RCC 7860 (cell line): Measurements from ENCODE around the gene TMPRSS11D.

Source experiments
- DNase-seq: peaks from one replicate; pipeline ENCODE4 v3.0.0-alpha.2; 2015; ENCODE audit warnings: low spot score
- FAIRE-seq: peaks from 2 replicates; lab custom pipeline; 2012; peaks lifted over from hg19 to GRCh38; lab: Jason Lieb, UNC

Gene TMPRSS11D

GRCh38 chr4:67883902-67884301 lies at the start of gene TMPRSS11D:
TMPRSS11D (minus strand) TSS chr4:67884002; CDS start chr4:67883933, 69 bp downstream.
- FAIRE-seq = no peak
- no peak for DNase-seq

GRCh38 chr4:67933038-67933437 lies 49.2 kb upstream of the TMPRSS11D start:
- FAIRE-seq (no peak), DNase-seq (no peak)

GRCh38 chr4:67931256-67931655 lies 47.5 kb upstream of the TMPRSS11D start:
- FAIRE-seq = no peak
- no peak for DNase-seq

- DNase-seq = peak; percentile 50
- FAIRE-seq = peak; percentile 83
Measured at GRCh38 chr4:67929426-67929825, 45.6 kb upstream of the TMPRSS11D start.

DNA sequence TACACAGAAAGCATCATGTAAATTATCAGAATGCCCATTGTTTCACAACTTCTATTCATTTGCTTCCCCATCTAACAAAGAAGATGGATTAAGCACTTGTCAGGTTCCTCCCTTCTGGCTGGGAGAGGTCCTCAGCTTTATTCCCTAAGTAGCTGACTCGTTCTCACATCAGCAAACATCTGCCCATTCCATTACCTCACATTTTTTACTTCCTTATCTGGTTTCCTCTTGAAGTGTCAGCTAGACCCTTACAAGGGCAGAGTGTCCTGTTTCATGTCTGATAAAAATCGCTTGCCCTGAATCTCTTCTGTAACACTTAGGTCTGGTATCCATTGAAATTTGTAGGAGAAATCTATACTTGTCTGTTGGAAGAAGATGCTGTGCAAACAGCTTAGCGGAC lies 44.7 kb upstream of the TMPRSS11D start:
- DNase-seq (peak; percentile 30), FAIRE-seq (no peak)

GRCh38 chr4:67927251-67927650 lies 43.4 kb upstream of the TMPRSS11D start:
- FAIRE-seq (no peak), DNase-seq (no peak)

DNA sequence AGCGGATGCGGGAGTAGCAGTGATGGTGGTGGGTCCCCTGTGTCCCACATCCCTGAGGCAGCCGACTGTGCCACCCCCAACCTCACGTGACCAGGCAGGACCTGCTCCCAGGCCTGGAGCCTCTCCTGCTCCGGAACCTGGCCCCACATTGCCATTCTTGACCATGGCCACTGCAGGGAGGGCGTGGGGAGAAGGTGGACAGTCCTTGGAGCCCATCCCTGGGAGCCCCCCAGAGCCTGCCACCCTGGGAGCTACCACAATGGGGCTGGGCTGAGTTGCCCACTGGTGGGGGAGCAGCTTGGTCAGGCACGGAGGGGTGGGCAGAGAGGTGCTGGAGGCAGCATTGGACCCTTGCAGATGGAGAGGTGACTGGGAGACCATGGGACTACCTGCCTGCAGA lies 42.7 kb upstream of the TMPRSS11D start:
- DNase-seq (no peak), FAIRE-seq (no peak)

GRCh38 chr4:67922697-67923096 lies 38.9 kb upstream of the TMPRSS11D start:
- FAIRE-seq (no peak), DNase-seq (peak; percentile 8)

GRCh38 chr4:67918428-67918827 lies 34.6 kb upstream of the TMPRSS11D start:
- FAIRE-seq (no peak), DNase-seq (no peak)

GRCh38 chr4:67915400-67915966 lies 31.7 kb upstream of the TMPRSS11D start:
- no peak for DNase-seq
- no peak for FAIRE-seq

- no peak for DNase-seq
- no peak for FAIRE-seq
Measured at GRCh38 chr4:67912080-67912479, 28.3 kb upstream of the TMPRSS11D start.

GRCh38 chr4:67911638-67912037 lies 27.8 kb upstream of the TMPRSS11D start:
- FAIRE-seq (no peak), DNase-seq (no peak)

- FAIRE-seq = no peak
Measured at GRCh38 chr4:67911141-67911540, 27.3 kb upstream of the TMPRSS11D start.

GRCh38 chr4:67910585-67910905 lies 26.7 kb upstream of the TMPRSS11D start:
- FAIRE-seq (no peak), DNase-seq (no peak)

More at GRCh38 chr4:67911141-67911540, 27.3 kb upstream of the TMPRSS11D start:
- DNase-seq = no peak

GRCh38 chr4:67909905-67910584 lies 26.2 kb upstream of the TMPRSS11D start:
- DNase-seq = peak; percentile 6
- FAIRE-seq = peak; percentile 55

GRCh38 chr4:67907650-67908049 lies 23.8 kb upstream of the TMPRSS11D start:
- FAIRE-seq = no peak
- no peak for DNase-seq

DNA sequence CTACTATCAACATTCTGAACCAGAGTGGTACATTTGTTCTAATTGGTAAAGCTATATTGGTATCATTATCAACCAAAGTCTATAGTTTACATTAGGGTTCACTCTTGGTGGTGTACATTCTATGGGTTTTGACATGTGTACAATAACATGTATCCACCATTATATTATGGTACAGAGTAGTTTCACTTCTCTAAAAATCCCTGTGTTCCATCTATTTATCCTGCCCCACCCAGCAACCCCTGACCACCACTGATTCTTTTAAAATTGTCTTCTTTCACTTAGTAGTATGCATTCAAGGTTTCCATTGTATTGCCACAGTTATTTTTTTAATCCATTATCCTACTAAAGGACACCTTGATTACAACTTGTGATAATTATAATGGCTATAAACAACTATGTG lies 15.3 kb upstream of the TMPRSS11D start:
- no peak for FAIRE-seq

DNA sequence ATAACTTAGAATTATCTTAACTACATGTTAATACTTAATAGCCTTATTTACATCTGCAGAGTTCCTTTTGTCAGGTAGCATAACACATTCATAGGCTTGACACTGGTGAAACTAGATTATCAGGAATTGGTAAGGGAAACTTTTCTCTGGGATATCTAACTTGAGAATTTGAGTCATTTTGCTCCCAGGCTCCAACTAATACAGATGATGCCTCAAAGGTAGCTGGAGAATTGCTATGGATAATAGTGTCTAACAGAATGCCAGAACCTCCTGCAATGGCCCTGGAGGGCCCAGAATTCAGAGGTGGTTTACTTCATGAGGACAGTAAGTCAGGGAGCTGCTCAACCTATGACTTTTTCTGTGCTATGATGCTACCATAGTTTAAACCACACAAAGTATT lies 13.9 kb upstream of the TMPRSS11D start:
- FAIRE-seq (no peak), DNase-seq (no peak)

More for the DNA sequence above, 15.3 kb upstream of the TMPRSS11D start:
- no peak for DNase-seq

DNA sequence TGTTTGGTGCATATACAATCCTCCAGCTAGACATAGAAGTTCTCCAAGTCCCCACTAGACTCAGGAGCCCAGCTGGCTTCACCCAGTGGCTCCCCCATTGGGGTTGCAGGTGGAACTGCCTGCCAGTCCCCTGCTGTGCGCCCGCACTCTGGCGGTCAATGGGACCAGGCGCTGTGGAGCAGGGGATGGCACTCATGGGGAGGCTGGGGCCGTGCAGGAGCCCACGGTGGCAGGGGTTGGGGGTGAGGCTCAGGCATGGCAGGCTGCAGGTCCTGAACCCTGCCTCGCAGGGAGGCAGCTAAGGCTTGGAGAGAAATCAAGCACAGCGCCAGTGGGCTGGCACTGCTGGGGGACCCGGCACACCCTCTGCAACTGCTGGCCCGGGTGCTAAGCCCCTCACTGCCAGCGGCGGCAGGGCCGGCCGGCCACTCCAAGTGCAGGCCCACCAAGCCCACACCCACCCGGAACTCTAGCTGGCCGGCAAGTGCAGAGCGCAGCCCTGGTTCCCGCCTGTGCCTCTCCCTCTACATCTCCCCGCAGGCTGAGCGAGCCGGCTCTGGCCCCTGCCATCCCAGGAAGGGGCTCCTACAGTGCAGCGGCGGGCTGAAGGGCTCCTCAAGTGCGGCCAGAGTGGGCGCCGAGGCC lies 12.7 kb upstream of the TMPRSS11D start:
- FAIRE-seq (no peak), DNase-seq (no peak)

GRCh38 chr4:67894659-67895058 lies 10.9 kb upstream of the TMPRSS11D start:
- no peak for DNase-seq
- FAIRE-seq = no peak

- DNase-seq (no peak), FAIRE-seq (no peak)
Measured at GRCh38 chr4:67892905-67893304, 9.1 kb upstream of the TMPRSS11D start.

DNA sequence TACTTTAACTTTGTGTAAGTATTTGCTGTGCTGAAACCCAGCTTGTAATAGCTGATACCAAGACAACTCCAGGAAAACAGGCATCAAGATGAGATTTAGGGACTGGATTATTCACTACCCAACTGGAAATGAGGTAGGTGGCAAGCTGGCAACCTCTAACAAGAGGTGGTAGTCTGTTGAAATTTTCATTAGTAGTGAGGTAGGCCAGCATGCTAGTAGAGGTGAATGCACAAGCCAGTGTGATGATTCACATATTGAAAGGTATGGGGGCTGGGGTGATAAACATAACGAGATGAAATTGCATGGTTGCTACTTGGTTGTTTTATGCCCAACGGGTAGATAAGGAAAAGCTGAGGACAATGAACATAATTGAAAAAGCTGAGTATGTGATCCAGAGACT lies 8.5 kb upstream of the TMPRSS11D start:
- no peak for DNase-seq
- FAIRE-seq = no peak
